BLaER1 treated with 17β-estradiol and CSF1 and Interleukin-3, amounts not matched to agents 10 nM and 100 nM (cell line): ENCODE results near the gene PVALEF.

ENCODE experiments used
- H3K27ac ChIP-seq, 11 experiments: shearing (Covaris generic); formaldehyde crosslinking; 2 replicates each; pipeline ENCODE4 v1.8.1; 2022
- H3K27me3 ChIP-seq, 11 experiments: shearing (Covaris generic); formaldehyde crosslinking; 2 replicates each; pipeline ENCODE4 v1.8.1; 2022
- H3K36me3 ChIP-seq, 11 experiments: shearing (Covaris generic); formaldehyde crosslinking; 2 replicates each; pipeline ENCODE4 v1.8.1; 2022
- H3K4me1 ChIP-seq, 10 experiments: shearing (Covaris generic); formaldehyde crosslinking; 2 replicates each; pipeline ENCODE4 v1.8.1; 2022
- H3K4me2 ChIP-seq, 11 experiments: shearing (Covaris generic); formaldehyde crosslinking; 2 replicates each; pipeline ENCODE4 v1.8.1; 2022
- H3K4me3 ChIP-seq, 10 experiments: shearing (Covaris generic); formaldehyde crosslinking; 2 replicates each; pipeline ENCODE4 v1.8.1; 2022
- H3K9ac ChIP-seq, 11 experiments: shearing (Covaris generic); formaldehyde crosslinking; 2 replicates each; pipeline ENCODE4 v1.8.1; 2022
- H3K9me3 ChIP-seq, 11 experiments: shearing (Covaris generic); formaldehyde crosslinking; replicated peaks in 1 of 11; 2 replicates each; pipeline ENCODE4 v1.8.1; 2022
- H4K20me1 ChIP-seq, 11 experiments: shearing (Covaris generic); formaldehyde crosslinking; 2 replicates each; pipeline ENCODE4 v1.8.1; 2022
- Cebpa-rat ChIP-seq, 11 experiments: shearing (Covaris generic); IDR thresholded peaks; 2 replicates each; pipeline ENCODE4 v1.8.1; 2022

The PVALEF gene

GRCh38 chr17:81194941-81195901, 29.9 kb downstream of the PVALEF start:
- no peaks in the 10 kb centered on the region for H3K27me3 ChIP-seq
- H3K9ac ChIP-seq: 0 out of 22 replicates have a peak overlapping the region, but pooled peaks of 1 of the 11 experiments have one; percentile 24
- H3K27ac ChIP-seq: no peak overlapping the region
- peaks cover 1 to 27% (median 15%) of the 10 kb centered on the region in 10 experiments for H3K4me1 ChIP-seq
- H4K20me1 ChIP-seq: peaks cover 0 to 67% (median 0%) of the 10 kb centered on the region in 11 experiments; a peak in 5 of 22 replicates
- no peak overlapping the region for H3K4me2 ChIP-seq
- TF ChIP-seq Cebpa-rat (IDR thresholded peaks at IDR 0.05): no peak
- peaks cover 0 to 93% (median 69%) of the 10 kb centered on the region in 11 experiments; a peak in 18 of 22 replicates for H3K36me3 ChIP-seq
- H3K4me3 ChIP-seq: no peak overlapping the region
- H3K9me3 ChIP-seq: no peaks in the 10 kb centered on the region

- peaks cover 0 to 61% (median 0%) of the 10 kb centered on the region in 11 experiments; a peak in 6 of 22 replicates for H4K20me1 ChIP-seq
- H3K9ac ChIP-seq: no peak overlapping the region
- peaks cover 8 to 35% (median 23%) of the 10 kb centered on the region in 10 experiments for H3K4me1 ChIP-seq
- no peak overlapping the region for H3K4me2 ChIP-seq
- no peaks in the 10 kb centered on the region for H3K27me3 ChIP-seq
- H3K27ac ChIP-seq: no peak overlapping the region
- TF ChIP-seq Cebpa-rat (IDR thresholded peaks at IDR 0.05): no peak
- peaks cover 0 to 85% (median 63%) of the 10 kb centered on the region in 11 experiments; a peak in 17 of 22 replicates for H3K36me3 ChIP-seq
- H3K4me3 ChIP-seq: no peak overlapping the region
- no peaks in the 10 kb centered on the region for H3K9me3 ChIP-seq
Measured at GRCh38 chr17:81195941-81196495, 30.7 kb downstream of the PVALEF start.

GRCh38 chr17:81196505-81197408, 31.4 kb downstream of the PVALEF start:
- Histone ChIP-seq H3K36me3 (peaks cover 0 to 77% (median 59%) of the 10 kb centered on the region in 11 experiments; a peak in 17 of 22 replicates), H3K9me3 (no peaks in the 10 kb centered on the region), H4K20me1 (peaks cover 0 to 54% (median 0%) of the 10 kb centered on the region in 11 experiments; a peak in 6 of 22 replicates), H3K9ac (no peak overlapping the region), H3K4me1 (peaks cover 13 to 43% (median 30%) of the 10 kb centered on the region in 10 experiments), H3K4me2 (peak overlapping the region in 8 of 11 experiments; percentile 20 to 52 (median 26); a peak in 13 of 22 replicates), H3K27ac (no peak overlapping the region), H3K27me3 (no peaks in the 10 kb centered on the region), H3K4me3 (no peak overlapping the region)
- no peak for TF ChIP-seq Cebpa-rat (IDR thresholded peaks at IDR 0.05)

GRCh38 chr17:81197409-81197795, 32.1 kb downstream of the PVALEF start:
- Histone ChIP-seq H3K4me3 (no peak overlapping the region), H3K27ac (no peak overlapping the region), H3K4me2 (peak overlapping the region in 8 of 11 experiments; percentile 20 to 52 (median 26); a peak in 13 of 22 replicates), H3K9ac (no peak overlapping the region; a peak in 1 of 22 replicates), H3K27me3 (no peaks in the 10 kb centered on the region), H4K20me1 (peaks cover 0 to 57% (median 0%) of the 10 kb centered on the region in 11 experiments; a peak in 6 of 22 replicates), H3K4me1 (peaks cover 13 to 48% (median 34%) of the 10 kb centered on the region in 10 experiments), H3K36me3 (peaks cover 0 to 78% (median 58%) of the 10 kb centered on the region in 11 experiments; a peak in 17 of 22 replicates), H3K9me3 (no peaks in the 10 kb centered on the region)
- no peak for TF ChIP-seq Cebpa-rat (IDR thresholded peaks at IDR 0.05)

GRCh38 chr17:81197831-81198490, 32.7 kb downstream of the PVALEF start:
- peaks cover 2 to 82% (median 58%) of the 10 kb centered on the region in 11 experiments; a peak in 18 of 22 replicates for H3K36me3 ChIP-seq
- no peaks in the 10 kb centered on the region for H3K27me3 ChIP-seq

GRCh38 chr17:81198826-81199481, 33.6 kb downstream of the PVALEF start:
- H3K4me1 ChIP-seq: peaks cover 13 to 58% (median 37%) of the 10 kb centered on the region in 10 experiments
- H3K4me2 ChIP-seq: no peak overlapping the region
- H3K9ac ChIP-seq: no peak overlapping the region; a peak in 1 of 22 replicates
- H4K20me1 ChIP-seq: peaks cover 0 to 54% (median 1%) of the 10 kb centered on the region in 11 experiments; a peak in 9 of 22 replicates
- peaks cover 5 to 82% (median 54%) of the 10 kb centered on the region in 11 experiments; a peak in 18 of 22 replicates for H3K36me3 ChIP-seq
- no peak overlapping the region for H3K4me3 ChIP-seq
- no peak for TF ChIP-seq Cebpa-rat (IDR thresholded peaks at IDR 0.05)
- H3K27me3 ChIP-seq: no peaks in the 10 kb centered on the region
- H3K27ac ChIP-seq: no peak overlapping the region
- no peaks in the 10 kb centered on the region for H3K9me3 ChIP-seq

More at GRCh38 chr17:81197831-81198490, 32.7 kb downstream of the PVALEF start:
- Histone ChIP-seq H3K27ac (no peak overlapping the region), H3K4me1 (peaks cover 13 to 54% (median 37%) of the 10 kb centered on the region in 10 experiments), H3K4me2 (peak overlapping the region in 6 of 11 experiments; percentile 22 to 52 (median 26); a peak in 10 of 22 replicates), H3K4me3 (no peak overlapping the region), H3K9me3 (no peaks in the 10 kb centered on the region), H3K9ac (no peak overlapping the region; a peak in 1 of 22 replicates), H4K20me1 (peaks cover 0 to 56% (median 0%) of the 10 kb centered on the region in 11 experiments; a peak in 6 of 22 replicates)
- TF ChIP-seq Cebpa-rat (IDR thresholded peaks at IDR 0.05): no peak

GRCh38 chr17:81199482-81199830, 34.1 kb downstream of the PVALEF start:
- no peak for TF ChIP-seq Cebpa-rat (IDR thresholded peaks at IDR 0.05)
- Histone ChIP-seq H3K27ac (no peak overlapping the region), H3K36me3 (peaks cover 5 to 81% (median 50%) of the 10 kb centered on the region in 11 experiments; a peak in 18 of 22 replicates), H3K4me3 (no peak overlapping the region), H3K4me2 (no peak overlapping the region), H3K9ac (no peak overlapping the region), H3K27me3 (no peaks in the 10 kb centered on the region), H3K9me3 (no peaks in the 10 kb centered on the region), H4K20me1 (peaks cover 0 to 54% (median 5%) of the 10 kb centered on the region in 11 experiments; a peak in 10 of 22 replicates), H3K4me1 (peaks cover 13 to 59% (median 37%) of the 10 kb centered on the region in 10 experiments)
